H1 (cell line): ENCODE measurements around the gene PBX1. TPM values are rescaled to one million over a fixed set of nuclear protein-coding genes. Genes with fewer than 3 reads are reported as not detected.

Source experiments
- CTCF ChIA-PET: fragments of 300-600 bp; sonication (Branson Sonifier 250); formaldehyde crosslinking; loops from one replicate; lab custom pipeline; 2021; ENCODE audit not compliant: partially characterized antibody; lab: Charles Lee
- POLR2A ChIA-PET: fragments of 300-600 bp; sonication (Branson Sonifier 250); formaldehyde crosslinking; loops from one replicate; lab custom pipeline; 2021; ENCODE audit warnings: inconsistent platforms; ENCODE audit not compliant: partially characterized antibody; lab: Charles Lee
- DNase-seq, 2 experiments: peaks; one replicate each; pipeline versions ENCODE4 v3.0.0 to v3.0.0-alpha.2; 2010 to 2022; ENCODE audit warnings: low spot score in 2 of 2, low read depth in 1 of 2, mixed read lengths in 1 of 2
- FAIRE-seq: peaks from 2 replicates; lab custom pipeline; 2011; peaks lifted over from hg19 to GRCh38; lab: Jason Lieb, UNC
- H2AFZ ChIP-seq: 2 replicates; pipeline ENCODE4 v1.8.1; 2012; ENCODE audit warnings: low read length, inconsistent platforms
- H2AK5ac ChIP-seq: 2 replicates; pipeline ENCODE4 v1.6.1; 2013; ENCODE audit warnings: low read depth, low read length
- H2BK120ac ChIP-seq: replicated peaks from 2 replicates; pipeline ENCODE3; 2013; ENCODE audit warnings: low read depth, low read length, inconsistent platforms
- H2BK12ac ChIP-seq: 2 replicates; pipeline ENCODE4 v1.6.1; 2013; ENCODE audit warnings: low read depth, low read length
- H2BK15ac ChIP-seq: 2 replicates; pipeline ENCODE4 v1.6.1; 2013; ENCODE audit warnings: low read length
- H2BK20ac ChIP-seq: 2 replicates; pipeline ENCODE4 v1.6.1; 2013; ENCODE audit warnings: low read length
- H2BK5ac ChIP-seq: 2 replicates; pipeline ENCODE4 v1.6.1; 2013; ENCODE audit warnings: low read depth, low read length
- H3K14ac ChIP-seq: 2 replicates; pipeline ENCODE4 v1.6.1; 2013; ENCODE audit warnings: inconsistent platforms; ENCODE audit not compliant: insufficient read length
- H3K18ac ChIP-seq: 2 replicates; pipeline ENCODE4 v1.6.1; 2013; ENCODE audit warnings: low read length; ENCODE audit errors: extremely low read depth
- H3K23ac ChIP-seq: 2 replicates; pipeline ENCODE4 v1.6.1; 2013; ENCODE audit warnings: inconsistent platforms; ENCODE audit not compliant: insufficient read length
- H3K23me2 ChIP-seq: 2 replicates; pipeline ENCODE4 v1.6.1; 2013; ENCODE audit warnings: low read depth, low read length
- H3K27ac ChIP-seq: 2 replicates; pipeline ENCODE4 v1.6.1; 2011; ENCODE audit warnings: low read depth, low read length, inconsistent platforms
- H3K27me3 ChIP-seq, 4 experiments: replicated peaks in 1 of 4; 1 replicate in 1 of 4; 2 replicates in 3 of 4; pipeline versions ENCODE4 v1.6.1 to v1.8.1; 2011 to 2013; ENCODE audit warnings: low read length in 3 of 4, mild to moderate bottlenecking in 3 of 4, inconsistent platforms in 2 of 4, mixed read lengths in 2 of 4, moderate library complexity in 1 of 4; ENCODE audit not compliant: control insufficient read depth in 3 of 4, insufficient read depth in 3 of 4; ENCODE audit errors: extremely low read depth in 1 of 4
- H3K36me3 ChIP-seq, 4 experiments: 2 replicates each; pipeline versions ENCODE4 v1.6.1 to v1.8.1; 2011 to 2013; ENCODE audit warnings: mild to moderate bottlenecking in 4 of 4, low read length in 3 of 4, moderate library complexity in 2 of 4, control low read depth in 1 of 4, inconsistent platforms in 1 of 4; ENCODE audit not compliant: insufficient read depth in 4 of 4, control insufficient read depth in 2 of 4
- H3K4ac ChIP-seq: replicated peaks from 2 replicates; pipeline ENCODE3; 2013; ENCODE audit warnings: low read length, low read depth, mixed read lengths, inconsistent platforms; ENCODE audit not compliant: insufficient read length
- H3K4me1 ChIP-seq, 4 experiments: replicated peaks in 1 of 4; 1 replicate in 1 of 4; 2 replicates in 3 of 4; pipeline versions ENCODE4 v1.6.1 to v1.8.1; 2011 to 2013; ENCODE audit warnings: low read length in 3 of 4, inconsistent platforms in 2 of 4, mixed read lengths in 1 of 4; ENCODE audit not compliant: insufficient read depth in 4 of 4, control insufficient read depth in 3 of 4
- H3K4me2 ChIP-seq, 2 experiments: 2 replicates each; pipeline versions ENCODE4 v1.6.1 to v1.8.1; 2011 to 2013; ENCODE audit warnings: low read depth in 2 of 2, low read length in 2 of 2, control low read depth in 1 of 2, inconsistent platforms in 1 of 2, mild to moderate bottlenecking in 1 of 2; ENCODE audit not compliant: insufficient read depth in 1 of 2
- H3K4me3 ChIP-seq, 4 experiments: fragments of 200-600, 300-600 bp in 1 of 4; sonication (generic), shearing (Covaris generic), sonication (Bioruptor Twin) in 1 of 4; 2 replicates each; pipeline versions ENCODE4 v1.5.1 to v1.8.1; 2011 to 2016; ENCODE audit warnings: low read length in 4 of 4, low read depth in 3 of 4, control low read depth in 2 of 4, inconsistent platforms in 2 of 4, mild to moderate bottlenecking in 2 of 4, mixed read lengths in 1 of 4, moderate library complexity in 1 of 4; ENCODE audit not compliant: insufficient read depth in 2 of 4; ENCODE audit errors: extremely low read depth in 1 of 4
- H3K56ac ChIP-seq: replicated peaks from 2 replicates; pipeline ENCODE3; 2013; ENCODE audit warnings: low read depth, mild to moderate bottlenecking, mixed read lengths, low read length, inconsistent platforms; ENCODE audit not compliant: insufficient read length
- H3K79me1 ChIP-seq: 2 replicates; pipeline ENCODE4 v1.6.1; 2013; ENCODE audit warnings: low read depth, low read length, control low read depth
- H3K79me2 ChIP-seq, 2 experiments: 2 replicates each; pipeline versions ENCODE4 v1.6.1 to v1.8.1; 2012 to 2013; ENCODE audit warnings: low read length in 2 of 2, mild to moderate bottlenecking in 2 of 2, inconsistent platforms in 1 of 2; ENCODE audit not compliant: insufficient read depth in 2 of 2, control insufficient read depth in 1 of 2
- H3K9ac ChIP-seq, 4 experiments: replicated peaks in 1 of 4; 1 replicate in 1 of 4; 2 replicates in 3 of 4; pipeline versions ENCODE4 v1.6.1 to v1.8.1; 2011 to 2013; ENCODE audit warnings: low read depth in 3 of 4, low read length in 3 of 4, control low read depth in 2 of 4, mild to moderate bottlenecking in 2 of 4, moderate library complexity in 2 of 4, inconsistent platforms in 1 of 4; ENCODE audit errors: extremely low read depth in 1 of 4
- H3K9me3 ChIP-seq, 2 experiments: 2 replicates each; pipeline versions ENCODE4 v1.6.1 to v1.8.1; 2012 to 2013; ENCODE audit warnings: mild to moderate bottlenecking in 2 of 2, moderate library complexity in 2 of 2, control low read depth in 1 of 2, inconsistent platforms in 1 of 2, low read depth in 1 of 2, low read length in 1 of 2, mixed read lengths in 1 of 2; ENCODE audit not compliant: insufficient read depth in 2 of 2
- H4K20me1 ChIP-seq, 2 experiments: replicated peaks in 1 of 2; 2 replicates each; pipeline versions ENCODE3 to v1.8.1; 2011 to 2013; ENCODE audit warnings: inconsistent platforms in 2 of 2, low read length in 2 of 2, mild to moderate bottlenecking in 1 of 2; ENCODE audit not compliant: insufficient read depth in 2 of 2, control insufficient read depth in 1 of 2
- H4K5ac ChIP-seq: 2 replicates; pipeline ENCODE4 v1.6.1; 2013; ENCODE audit warnings: low read length, low read depth, mixed read lengths, inconsistent platforms; ENCODE audit not compliant: insufficient read length
- H4K8ac ChIP-seq: 2 replicates; pipeline ENCODE4 v1.8.0; 2013; ENCODE audit warnings: mild to moderate bottlenecking, moderate library complexity, low read length, inconsistent platforms; ENCODE audit not compliant: insufficient read depth; ENCODE audit errors: extremely low read depth
- H4K91ac ChIP-seq: replicated peaks from 2 replicates; pipeline ENCODE3; 2013; ENCODE audit warnings: low read length, mixed read lengths, inconsistent platforms; ENCODE audit not compliant: insufficient read length
- BRCA1 ChIP-seq: IDR thresholded peaks from 2 replicates; pipeline ENCODE4 v1.6.1; 2012; ENCODE audit warnings: low read depth, low read length, improper control_type of control experiment
- CBX8 ChIP-seq: fragments of 300-800, 300-1000 bp; sonication (generic); IDR thresholded peaks from 2 replicates; pipeline ENCODE4 v1.7.1; 2016; ENCODE audit warnings: low read depth, low read length, borderline replicate concordance
- CEBPB ChIP-seq: IDR thresholded peaks from 2 replicates; pipeline ENCODE4 v1.6.1; 2012; ENCODE audit warnings: low read depth, low read length
- CHD2 ChIP-seq: IDR thresholded peaks from 2 replicates; pipeline ENCODE4 v1.6.1; 2012; ENCODE audit warnings: low read length, improper control_type of control experiment
- JUND ChIP-seq: IDR thresholded peaks from 2 replicates; pipeline ENCODE4 v1.6.1; 2011; ENCODE audit warnings: mild to moderate bottlenecking, improper control_type of control experiment, low read length
- NANOG ChIP-seq: IDR thresholded peaks from 2 replicates; pipeline ENCODE4 v1.6.1; 2011; ENCODE audit warnings: low read length, low read depth, mild to moderate bottlenecking, inconsistent platforms; ENCODE audit not compliant: insufficient read depth, poor library complexity, severe bottlenecking
- PHF8 ChIP-seq: fragments of 200-600 bp; sonication (generic); conservative IDR thresholded peaks from 2 replicates; pipeline ENCODE4 v1.7.1; 2012; ENCODE audit warnings: low read depth, mild to moderate bottlenecking, inconsistent platforms, low read length, moderate library complexity
- RXRA ChIP-seq: IDR thresholded peaks from 2 replicates; pipeline ENCODE4 v1.6.1; 2011; ENCODE audit warnings: low read depth, mild to moderate bottlenecking, low read length, moderate library complexity; ENCODE audit not compliant: insufficient read depth
- SIX5 ChIP-seq: IDR thresholded peaks from 2 replicates; pipeline ENCODE4 v1.6.1; 2011; ENCODE audit warnings: mild to moderate bottlenecking, low read depth, low read length
- WGBS, 2 experiments: shearing (Covaris generic) in 1 of 2; methylation state at CpG; one replicate each; pipeline versions ENCODE4 v1.1.6 to v1.1.7; 2013 to 2015; ENCODE audit warnings: low lambda C conversion rate in 2 of 2, mixed read lengths in 2 of 2, inconsistent platforms in 1 of 2, low coverage in 1 of 2, missing lambda C conversion rate in 1 of 2; ENCODE audit not compliant: insufficient replicate concordance in 2 of 2, insufficient coverage in 1 of 2, insufficient read length in 1 of 2; ENCODE audit errors: extremely low coverage in 1 of 2, missing lambda C conversion rate in 1 of 2; 5-methylcytosine and 5-hydroxymethylcytosine counted together
- polyA plus RNA-seq, 7 experiments: library from polyadenylated mRNA; depleted of rRNA in 3 of 7; stranded (reverse) in 5 of 7; unstranded in 2 of 7; fragments of >200 nt in 5 of 7; fragments of 200-250 nt in 2 of 7; gene quantifications; 1 replicate in 5 of 7; 2 replicates in 1 of 7; 4 replicates in 1 of 7; pipeline versions ENCODE4 v1.2.1 to v1.2.3, GENCODE V29; 2011 to 2013; ENCODE audit warnings: missing spikeins in 2 of 7, mixed read lengths in 2 of 7
- total RNA-seq: library from RNA; stranded (reverse); fragmentation: NEBNext Ultra II Directional; extraction: Animal tissue kit (Norgen Biotek cat#: 25700); gene quantifications from 2 replicates; pipeline ENCODE4 v1.2.1, GENCODE V29; 2021

The PBX1 gene
- total and polyA plus RNA-seq, 2 of the 8 experiments (the other 6 are each of a cell fraction or from before 2014, with no cell fraction given), result 87.4 to 124 TPM

GRCh38 chr1:164780111-164780812 lies 221.3 kb downstream of the PBX1 start:
- Histone ChIP-seq H3K18ac (no peak overlapping the region), H3K9me3 (no peaks in the 10 kb centered on the region), H3K4me1 (peaks cover 0 to 13% (median 4%) of the 10 kb centered on the region in 4 experiments; a peak in 4 of 7 replicates), H4K20me1 (peaks cover 6 to 14% of the 10 kb centered on the region in 2 experiments), H2AFZ (no peak overlapping the region), H4K91ac (no peak overlapping the region), H3K27me3 (no peaks in the 10 kb centered on the region), H3K23me2 (no peaks in the 10 kb centered on the region; the same call in 1 of the 2 replicates), H2AK5ac (no peak overlapping the region), H3K23ac (no peak overlapping the region), H2BK15ac (no peak overlapping the region), H2BK12ac (no peak overlapping the region), H3K79me2 (peaks cover 3 to 73% of the 10 kb centered on the region in 2 experiments; a peak in 3 of 4 replicates), H3K56ac (no peak overlapping the region), H3K4ac (no peak overlapping the region), H3K27ac (no peak overlapping the region), H3K14ac (no peak overlapping the region), H3K79me1 (peaks cover 9% of the 10 kb centered on the region; the same call in 1 of the 2 replicates), H2BK20ac (no peak overlapping the region), H3K36me3 (no peaks in the 10 kb centered on the region), H2BK5ac (no peak overlapping the region), H3K4me2 (no peak overlapping the region), H3K9ac (no peak overlapping the region), H4K8ac (no peak overlapping the region), H2BK120ac (no peak overlapping the region), H3K4me3 (no peak overlapping the region), H4K5ac (no peak overlapping the region)
- 88% methylated on average over 12 of the region's 12 CpGs; no CpG with 5 or more reads in 1 of the 2 experiments for WGBS, 2 experiments
- TF ChIP-seq RXRA (no peak), CEBPB (no peak), CBX8 (no peak), CHD2 (no peak), PHF8 (no peak), NANOG (no peak), BRCA1 (no peak), JUND (no peak), SIX5 (no peak)
- ChIA-PET POLR2A (no interaction called here), CTCF (interaction anchor here (1.0 to 10.2 kb wide), 2 partner anchors 9 to 76 kb away, joined by 4 to 64 read pairs; no protein-coding TSS in a partner anchor)
- FAIRE-seq (no peak), DNase-seq (no peak)
